Upper lobe of left lung (tissue), 6 donors: ENCODE data around the gene EXOC3L4. TPM values are rescaled to one million over a fixed set of nuclear protein-coding genes. Genes with fewer than 3 reads are reported as not detected.

ENCODE experiments used
- ATAC-seq, 2 donors: fragments of 200-7000 bp; cut with Tn5 transposase; one replicate each; pipeline ENCODE4 v1.9.1; 2022; ENCODE audit warnings: mild to moderate bottlenecking in 2 of 2, moderate library complexity in 2 of 2; ENCODE audit not compliant: low FRiP score in 2 of 2
- DNase-seq, 2 donors: peaks; one replicate each; pipeline ENCODE4 v3.0.0-alpha.2; 2019 to 2020
- H3K27ac ChIP-seq, 4 donors: fragments of 200-600 bp; sonication (generic); one replicate each; pipeline ENCODE4 v1.5.1; 2016 to 2019
- H3K27me3 ChIP-seq, 4 donors: fragments of 200-600 bp; sonication (generic); one replicate each; pipeline ENCODE4 v1.5.1; 2017 to 2019
- H3K36me3 ChIP-seq, 4 donors: fragments of 200-600 bp; sonication (generic); one replicate each; pipeline ENCODE4 v1.5.1; 2016 to 2019
- H3K4me1 ChIP-seq, 4 donors: fragments of 200-600 bp; sonication (generic); one replicate each; pipeline ENCODE4 v1.5.1; 2018 to 2019
- H3K4me3 ChIP-seq, 4 donors: fragments of 200-600 bp; sonication (generic); one replicate each; pipeline ENCODE4 v1.5.1; 2017 to 2019; ENCODE audit warnings: mild to moderate bottlenecking in 2 of 4, moderate library complexity in 1 of 4
- H3K9me3 ChIP-seq, 4 donors: fragments of 200-600 bp; sonication (generic); one replicate each; pipeline ENCODE4 v1.5.1; 2018 to 2019
- EP300 ChIP-seq, 4 donors: sonication (generic); formaldehyde crosslinking; IDR thresholded peaks; one replicate each; pipeline ENCODE4 v1.5.1; 2017; ENCODE audit warnings: antibody characterized with exemption in 4 of 4, control low read depth in 2 of 4
- POLR2A ChIP-seq, 4 donors: fragments of 450-650 bp; IDR thresholded peaks; one replicate each; pipeline ENCODE4 v1.5.1; 2016 to 2017; ENCODE audit warnings: antibody characterized with exemption in 4 of 4, mild to moderate bottlenecking in 2 of 4
- POLR2AphosphoS5 ChIP-seq, 2 donors: sonication (generic); formaldehyde crosslinking; IDR thresholded peaks; one replicate each; pipeline ENCODE4 v1.5.1; 2017; ENCODE audit warnings: antibody characterized with exemption in 2 of 2
- WGBS, 2 donors: methylation state at CpG; one replicate each; pipeline ENCODE4 v1.1.5; 2017 to 2018; 5-methylcytosine and 5-hydroxymethylcytosine counted together
- total RNA-seq, 6 donors: library from RNA; depleted of rRNA in 4 of 6; stranded (reverse); fragments of >200 nt in 4 of 6; gene quantifications; one replicate each; pipeline versions ENCODE4 v1.1.0 to v1.2.1, GENCODE V29; 2016 to 2021
- TF ChIP-seq, protein P1 (sequence below), 6 experiments: fragments of 450-650 bp in 4 of 6; fragments of 200-600 bp in 2 of 6; sonication (generic) in 2 of 6; IDR thresholded peaks; one replicate each; pipeline ENCODE4 v1.5.1; 2016 to 2019; ENCODE audit warnings: antibody characterized with exemption in 6 of 6
- donor health status: DM: no; HTN: no; CAD: no; lungs with moderate emphysema.
- donor health status: DM: no; HTN: yes; CAD: no; lungs with severe emphysema.

The EXOC3L4 gene
- total RNA-seq, 6 donors from 2014 or later, result 0.30 to 7.6 (median 2.9) TPM

- 69 to 81% methylated on average over 20 of the region's 20 CpGs for WGBS, 2 donors
- Histone ChIP-seq H3K27ac (no peak overlapping the region), H3K27me3 (peaks cover 0 to 2% (median 0%) of the 10 kb centered on the region in 4 donors), H3K9me3 (no peaks in the 10 kb centered on the region), H3K4me1 (peaks cover 7 to 20% (median 16%) of the 10 kb centered on the region in 4 donors), H3K36me3 (peaks cover 0 to 46% (median 34%) of the 10 kb centered on the region in 4 donors), H3K4me3 (no peak overlapping the region)
- ATAC-seq (peak in 1 of 2 donors; percentile 70), DNase-seq (no peak)
- TF ChIP-seq EP300 (IDR thresholded peaks at IDR 0.05) (no peak), POLR2AphosphoS5 (IDR thresholded peaks at IDR 0.05) (no peak), POLR2A (IDR thresholded peaks at IDR 0.05) (no peak)
- TF ChIP-seq, protein P1, sequence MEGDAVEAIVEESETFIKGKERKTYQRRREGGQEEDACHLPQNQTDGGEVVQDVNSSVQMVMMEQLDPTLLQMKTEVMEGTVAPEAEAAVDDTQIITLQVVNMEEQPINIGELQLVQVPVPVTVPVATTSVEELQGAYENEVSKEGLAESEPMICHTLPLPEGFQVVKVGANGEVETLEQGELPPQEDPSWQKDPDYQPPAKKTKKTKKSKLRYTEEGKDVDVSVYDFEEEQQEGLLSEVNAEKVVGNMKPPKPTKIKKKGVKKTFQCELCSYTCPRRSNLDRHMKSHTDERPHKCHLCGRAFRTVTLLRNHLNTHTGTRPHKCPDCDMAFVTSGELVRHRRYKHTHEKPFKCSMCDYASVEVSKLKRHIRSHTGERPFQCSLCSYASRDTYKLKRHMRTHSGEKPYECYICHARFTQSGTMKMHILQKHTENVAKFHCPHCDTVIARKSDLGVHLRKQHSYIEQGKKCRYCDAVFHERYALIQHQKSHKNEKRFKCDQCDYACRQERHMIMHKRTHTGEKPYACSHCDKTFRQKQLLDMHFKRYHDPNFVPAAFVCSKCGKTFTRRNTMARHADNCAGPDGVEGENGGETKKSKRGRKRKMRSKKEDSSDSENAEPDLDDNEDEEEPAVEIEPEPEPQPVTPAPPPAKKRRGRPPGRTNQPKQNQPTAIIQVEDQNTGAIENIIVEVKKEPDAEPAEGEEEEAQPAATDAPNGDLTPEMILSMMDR (IDR thresholded peaks at IDR 0.05), result no peak
Observed at GRCh38 chr14:103136388-103137271, 42.1 kb downstream of the EXOC3L4 start.

GRCh38 chr14:103137689-103138300, 43.3 kb downstream of the EXOC3L4 start:
- Histone ChIP-seq H3K36me3 (peaks cover 0 to 40% (median 31%) of the 10 kb centered on the region in 4 donors), H3K4me1 (peaks cover 5 to 13% (median 10%) of the 10 kb centered on the region in 4 donors), H3K27ac (peak overlapping the region in 2 of 4 donors; percentile 1 to 60), H3K27me3 (peaks cover 0 to 2% (median 0%) of the 10 kb centered on the region in 4 donors), H3K4me3 (no peak overlapping the region), H3K9me3 (no peaks in the 10 kb centered on the region)
- ATAC-seq (peak in 1 of 2 donors; percentile 3), DNase-seq (peak in 1 of 2 donors; percentile 84)
- 85 to 87% methylated on average over 14 to 22 of the region's 22 CpGs for WGBS, 2 donors
- no peak for TF ChIP-seq EP300 (IDR thresholded peaks at IDR 0.05)
- no peak for TF ChIP-seq POLR2A (IDR thresholded peaks at IDR 0.05)
- TF ChIP-seq, protein P1 (IDR thresholded peaks at IDR 0.05), result no peak
- no peak for TF ChIP-seq POLR2AphosphoS5 (IDR thresholded peaks at IDR 0.05)

- 13 to 32% methylated on average over 11 to 35 of the region's 66 CpGs for WGBS, 2 donors
- peak; percentile 20 to 85 for DNase-seq
- peaks cover 0 to 33% (median 25%) of the 10 kb centered on the region in 4 donors for H3K36me3 ChIP-seq
- peak in 1 of 2 donors; percentile 43 for ATAC-seq
- H3K27ac ChIP-seq, result peak overlapping the region in 2 of 4 donors; percentile 1 to 60
- H3K27me3 ChIP-seq, result peaks cover 0 to 2% (median 0%) of the 10 kb centered on the region in 4 donors
- H3K4me1 ChIP-seq, result peaks cover 5 to 13% (median 10%) of the 10 kb centered on the region in 4 donors
- no peaks in the 10 kb centered on the region for H3K9me3 ChIP-seq
- H3K4me3 ChIP-seq, result peak overlapping the region in 3 of 4 donors; percentile 8 to 24 (median 24)
- TF ChIP-seq POLR2AphosphoS5 (IDR thresholded peaks at IDR 0.05), result no peak
- no peak for TF ChIP-seq EP300 (IDR thresholded peaks at IDR 0.05)
- TF ChIP-seq, protein P1 (IDR thresholded peaks at IDR 0.05), result no peak
- TF ChIP-seq POLR2A (IDR thresholded peaks at IDR 0.05), result no peak
Observed at GRCh38 chr14:103138301-103139131, 44.0 kb downstream of the EXOC3L4 start.

GRCh38 chr14:103139132-103140025, 44.9 kb downstream of the EXOC3L4 start:
- H3K27ac ChIP-seq, result no peak overlapping the region
- H3K4me3 ChIP-seq, result peak overlapping the region in 3 of 4 donors; percentile 8 to 24 (median 24)
- no peak for TF ChIP-seq POLR2AphosphoS5 (IDR thresholded peaks at IDR 0.05)
- TF ChIP-seq POLR2A (IDR thresholded peaks at IDR 0.05), result no peak
- TF ChIP-seq EP300 (IDR thresholded peaks at IDR 0.05), result no peak
- TF ChIP-seq, protein P1 (IDR thresholded peaks at IDR 0.05), result no peak
- H3K4me1 ChIP-seq, result peaks cover 5 to 13% (median 10%) of the 10 kb centered on the region in 4 donors
- ATAC-seq, result no peak
- 65 to 67% methylated on average over 29 of the region's 29 CpGs for WGBS, 2 donors
- DNase-seq, result no peak
- no peaks in the 10 kb centered on the region for H3K9me3 ChIP-seq
- H3K36me3 ChIP-seq, result peaks cover 0 to 24% (median 18%) of the 10 kb centered on the region in 4 donors
- peaks cover 0 to 2% (median 0%) of the 10 kb centered on the region in 4 donors for H3K27me3 ChIP-seq
